Measurements from ENCODE around the gene EXOC6. TPM values are rescaled to one million over a fixed set of nuclear protein-coding genes. Genes with fewer than 3 reads are reported as not detected.
"Not testable (repeated sequence)": the region's sequence is repeated elsewhere in the genome, so short reads cannot be mapped to it uniquely, and the experiment has no call there.

Gene EXOC6
- total RNA-seq, 1 donor from 2014 or later = 13.5 TPM

GRCh38 chr10:93098816-93099215 lies 250.5 kb downstream of the EXOC6 start:
- Mint-ChIP-seq H3K27me3 (ENCODE audit: insufficient read depth) (peaks cover 8% of the 10 kb centered on the region), H3K4me1 (ENCODE audit: low read depth) (no peaks in the 10 kb centered on the region), H3K27ac (no peak overlapping the region), H3K9me3 (no peaks in the 10 kb centered on the region), H3K4me3 (no peak overlapping the region), H3K36me3 (ENCODE audit: low read depth) (no peaks in the 10 kb centered on the region)
- intact Hi-C loops (cut with micrococcal nuclease) = no loop called here
- DNase-seq (ENCODE audit: low spot score) = no peak

DNA sequence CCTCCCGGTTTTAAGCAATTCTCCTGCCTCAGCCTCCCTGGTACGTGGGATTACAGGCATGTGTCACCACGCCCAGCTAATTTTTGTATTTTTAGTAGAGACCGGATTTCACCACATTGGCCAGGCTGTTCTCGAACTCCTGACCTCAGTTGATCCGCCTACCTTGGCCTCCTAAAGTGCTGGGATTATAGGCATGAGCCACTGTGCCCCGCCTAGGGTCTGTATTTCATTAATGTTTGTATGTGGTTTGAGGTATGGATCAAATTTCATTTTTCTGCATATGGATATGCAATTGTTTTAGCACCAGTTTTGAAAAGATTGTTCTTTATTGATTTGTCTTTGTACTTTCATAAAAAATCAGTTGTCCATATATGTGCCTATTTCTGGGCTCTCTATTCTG lies 251.3 kb downstream of the EXOC6 start:
- H3K4me1 Mint-ChIP-seq (ENCODE audit: low read depth) = no peaks in the 10 kb centered on the region
- no peaks in the 10 kb centered on the region for H3K9me3 Mint-ChIP-seq
- H3K36me3 Mint-ChIP-seq (ENCODE audit: low read depth) = no peaks in the 10 kb centered on the region
- H3K27ac Mint-ChIP-seq = no peak overlapping the region
- intact Hi-C loops (cut with micrococcal nuclease) = no loop called here
- peaks cover 3% of the 10 kb centered on the region for H3K27me3 Mint-ChIP-seq (ENCODE audit: insufficient read depth)
- H3K4me3 Mint-ChIP-seq = no peak overlapping the region
- DNase-seq (ENCODE audit: low spot score) = no peak

DNA sequence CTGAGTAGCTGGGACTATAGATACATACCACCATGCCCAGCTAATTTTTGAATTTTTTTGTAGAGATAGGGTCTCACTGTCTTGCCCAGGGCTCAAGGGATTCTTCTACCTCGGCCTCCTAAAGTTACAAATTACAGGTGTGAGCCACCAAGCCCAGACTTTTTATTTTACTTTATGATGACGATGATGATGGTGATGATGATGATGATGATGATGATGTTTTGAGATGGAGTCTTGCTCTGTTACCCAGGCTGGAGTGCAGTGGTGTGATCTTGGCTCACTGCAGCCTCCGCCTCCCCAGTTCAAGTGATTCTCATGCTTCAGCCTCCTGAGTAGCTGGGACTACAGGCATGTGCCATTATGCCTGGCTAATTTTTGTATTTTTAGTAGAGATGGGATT lies 252.8 kb downstream of the EXOC6 start:
- H3K27ac Mint-ChIP-seq; intact Hi-C loops (cut with micrococcal nuclease); H3K9me3 Mint-ChIP-seq; H3K36me3 Mint-ChIP-seq (ENCODE audit: low read depth); H3K27me3 Mint-ChIP-seq (ENCODE audit: insufficient read depth); H3K4me3 Mint-ChIP-seq; H3K4me1 Mint-ChIP-seq (ENCODE audit: low read depth); DNase-seq (ENCODE audit: low spot score): not testable (repeated sequence)

- H3K27me3 Mint-ChIP-seq (ENCODE audit: insufficient read depth) = peaks cover 6% of the 10 kb centered on the region
- no peaks in the 10 kb centered on the region for H3K36me3 Mint-ChIP-seq (ENCODE audit: low read depth)
- H3K4me3 Mint-ChIP-seq = no peak overlapping the region
- no peaks in the 10 kb centered on the region for H3K9me3 Mint-ChIP-seq
- no peaks in the 10 kb centered on the region for H3K4me1 Mint-ChIP-seq (ENCODE audit: low read depth)
- no peak for DNase-seq (ENCODE audit: low spot score)
- intact Hi-C loops (cut with micrococcal nuclease) = no loop called here
- no peak overlapping the region for H3K27ac Mint-ChIP-seq
Observed at GRCh38 chr10:93103953-93104352, 255.6 kb downstream of the EXOC6 start.

- H3K27ac Mint-ChIP-seq = no peak overlapping the region
- H3K27me3 Mint-ChIP-seq (ENCODE audit: insufficient read depth) = peaks cover 8% of the 10 kb centered on the region
Observed at GRCh38 chr10:93106631-93107072, 258.3 kb downstream of the EXOC6 start.

More at GRCh38 chr10:93106631-93107072, 258.3 kb downstream of the EXOC6 start:
- Mint-ChIP-seq H3K4me1 (ENCODE audit: low read depth) (no peaks in the 10 kb centered on the region), H3K4me3 (no peak overlapping the region), H3K36me3 (ENCODE audit: low read depth) (no peaks in the 10 kb centered on the region), H3K9me3 (no peaks in the 10 kb centered on the region)
- intact Hi-C loops (cut with micrococcal nuclease) = no loop called here
- DNase-seq (ENCODE audit: low spot score) = no peak

Other genes starting within 250 kb of the EXOC6 start
- gene HHEX, start 158.6 kb upstream of the EXOC6 start, total RNA-seq = 0.16 and 0.32 TPM in 2 replicates
- not detected in 2 replicates for gene CYP26C1, start 212.3 kb downstream of the EXOC6 start, total RNA-seq
- not detected in 2 replicates for gene CYP26A1, start 225.4 kb downstream of the EXOC6 start, total RNA-seq